GM19193 (cell line): ENCODE measurements around the gene FLRT1.

Source experiments
- POLR2A ChIP-seq: IDR thresholded peaks from 4 replicates; pipeline ENCODE4 v1.6.1; 2011; ENCODE audit not compliant: insufficient read depth, insufficient read length; ENCODE audit errors: extremely low read depth

The FLRT1 gene

DNA sequence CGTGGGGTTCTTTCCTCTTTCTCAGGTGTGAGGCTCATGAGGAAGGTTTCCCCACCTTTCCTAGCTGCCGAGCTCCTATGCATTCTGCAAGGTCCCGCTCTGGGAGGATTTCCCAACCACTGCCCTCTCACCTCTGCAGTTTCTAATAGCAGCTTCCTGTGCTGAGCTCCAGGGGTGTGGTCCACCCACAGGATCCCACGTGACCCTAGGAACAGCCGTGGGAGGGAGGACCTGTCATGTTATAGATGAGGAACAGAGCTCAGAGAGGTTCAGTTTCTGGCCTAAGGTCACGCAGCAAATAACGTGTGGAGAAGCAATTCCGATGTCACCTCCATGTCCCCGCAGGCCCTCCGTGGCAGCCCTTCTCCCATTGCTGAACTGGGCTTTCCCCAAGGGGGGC lies 38.5 kb downstream of the FLRT1 start:
- no peak for TF ChIP-seq POLR2A

DNA sequence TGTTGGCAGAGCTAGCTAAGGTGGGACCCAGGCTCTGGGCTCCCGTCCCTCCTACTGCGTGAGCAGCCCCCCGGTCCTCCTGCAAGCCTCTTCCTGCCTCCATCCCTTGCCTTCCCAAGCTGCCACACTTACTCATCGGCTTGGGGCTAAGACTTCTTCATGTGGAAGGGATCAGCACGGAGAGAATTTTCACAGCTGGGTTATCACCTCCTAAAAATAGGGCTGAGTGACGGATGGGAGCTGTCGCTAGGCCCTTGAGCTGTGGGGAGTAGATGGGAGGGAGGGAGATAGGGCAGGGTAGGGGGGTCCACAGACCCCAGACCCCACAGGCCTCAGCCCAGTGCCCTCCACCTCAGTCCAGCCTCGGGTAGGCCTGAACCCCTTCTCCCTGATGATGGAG lies 41.0 kb downstream of the FLRT1 start:
- no peak for TF ChIP-seq POLR2A

DNA sequence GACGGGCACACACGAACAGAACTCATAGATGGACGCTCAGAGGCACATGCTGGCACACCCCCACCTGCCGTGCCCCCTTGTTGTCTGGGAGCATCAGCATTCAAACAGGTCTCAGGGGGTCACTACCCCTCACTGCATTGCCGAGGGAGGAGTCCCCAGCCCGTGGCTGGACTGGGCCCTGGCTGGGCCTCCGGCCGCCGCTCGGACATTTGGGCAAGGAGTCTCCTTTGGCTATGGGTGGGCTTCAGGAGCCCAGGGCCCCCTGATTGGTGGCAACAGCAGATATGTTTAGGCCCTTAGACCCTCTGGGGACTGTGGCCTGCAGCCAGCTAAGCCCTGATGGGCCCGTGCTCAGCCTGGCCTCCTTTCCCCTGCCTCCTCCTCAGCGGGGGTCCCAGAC lies 41.9 kb downstream of the FLRT1 start:
- no peak for TF ChIP-seq POLR2A

GRCh38 chr11:64078284-64078683 lies 42.6 kb downstream of the FLRT1 start:
- TF ChIP-seq POLR2A = no peak

GRCh38 chr11:64078905-64079304 lies 43.2 kb downstream of the FLRT1 start:
- no peak for TF ChIP-seq POLR2A

GRCh38 chr11:64080390-64080789 lies 44.7 kb downstream of the FLRT1 start:
- TF ChIP-seq POLR2A = no peak

- no peak for TF ChIP-seq POLR2A
Measured at GRCh38 chr11:64081745-64082442, 46.2 kb downstream of the FLRT1 start.

DNA sequence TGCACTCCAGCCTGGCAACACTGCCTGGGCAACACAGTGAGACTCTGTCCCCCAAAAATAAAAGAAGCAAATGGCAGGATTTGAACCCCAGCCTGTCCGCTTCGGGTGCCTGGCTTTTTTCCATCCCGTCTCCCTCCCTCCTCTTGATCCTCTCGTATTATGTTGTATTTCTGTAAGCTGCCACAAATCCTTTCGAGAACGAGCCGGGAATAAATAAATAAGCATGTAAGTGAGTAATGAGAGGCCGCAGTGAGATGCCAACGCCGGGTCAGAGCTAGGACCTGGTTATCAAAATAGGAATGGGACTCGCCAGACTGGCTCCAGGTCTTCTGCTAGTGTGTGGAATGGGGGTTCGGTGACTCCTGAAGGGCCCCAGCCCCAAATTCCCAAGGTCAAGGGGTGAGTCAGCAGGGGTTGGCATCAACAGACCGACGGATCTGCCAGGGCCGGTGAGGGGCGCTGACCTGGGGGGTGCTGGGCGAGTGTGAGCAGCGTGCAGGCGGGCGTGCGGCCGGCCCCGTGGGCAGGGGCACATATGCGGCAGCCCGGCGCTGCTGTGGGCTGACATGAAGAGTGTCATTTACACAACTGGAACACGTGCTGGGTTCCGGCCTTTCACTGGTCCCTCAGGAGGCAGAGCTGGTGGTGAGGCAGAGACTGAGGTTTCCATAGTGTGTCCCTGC lies 47.8 kb downstream of the FLRT1 start:
- TF ChIP-seq POLR2A = no peak

DNA sequence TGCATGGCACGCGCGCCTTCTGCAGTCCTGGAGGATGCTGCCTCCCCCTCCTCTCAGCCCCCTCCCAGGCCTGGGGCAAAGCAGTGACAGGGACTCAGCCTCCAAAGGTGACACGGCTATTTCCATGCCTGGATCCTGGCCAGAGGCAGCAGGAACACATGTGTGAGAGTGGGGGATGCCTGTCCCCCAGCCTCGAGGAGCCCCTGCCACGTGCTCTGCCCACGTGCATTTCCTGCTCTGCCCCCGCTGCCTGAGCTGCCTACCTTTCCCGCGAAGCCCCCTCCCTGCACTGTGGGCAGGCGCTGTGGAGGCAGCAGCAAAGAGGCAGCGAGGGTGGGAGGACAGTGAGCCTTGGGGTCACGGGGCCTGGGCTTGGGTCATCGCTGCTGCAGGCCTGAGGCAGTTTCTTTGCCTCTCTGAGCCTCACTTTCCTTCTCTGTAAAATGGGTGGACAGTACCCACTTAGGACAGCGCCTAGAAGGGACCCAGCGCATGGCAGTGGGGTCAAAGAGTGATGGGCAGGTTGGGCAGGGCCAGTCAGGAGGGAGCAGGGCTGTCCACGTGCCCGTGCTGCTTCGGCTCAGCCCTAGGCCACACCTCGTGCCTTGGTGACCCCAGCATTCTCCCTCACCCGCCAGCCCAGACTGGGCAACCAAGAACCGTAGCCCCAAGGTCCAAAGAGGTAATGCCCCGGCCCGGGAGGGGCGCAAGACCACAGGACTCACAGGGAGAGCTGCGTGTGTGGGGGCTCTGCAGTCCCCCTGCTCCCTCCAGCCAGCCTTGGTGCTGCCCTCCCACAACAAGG lies 48.6 kb downstream of the FLRT1 start:
- TF ChIP-seq POLR2A = no peak

GRCh38 chr11:64084951-64085710 lies 49.4 kb downstream of the FLRT1 start:
- TF ChIP-seq POLR2A = no peak
